ENCODE results near the gene GPBP1L1. TPM values are rescaled to one million over a fixed set of nuclear protein-coding genes. Genes with fewer than 3 reads are reported as not detected.

The GPBP1L1 gene
- total and polyA plus RNA-seq, 9 of the 15 experiments (the other 6 are each of a cell fraction or from before 2014, with no cell fraction given): 86.0 to 216 (median 138) TPM

DNA sequence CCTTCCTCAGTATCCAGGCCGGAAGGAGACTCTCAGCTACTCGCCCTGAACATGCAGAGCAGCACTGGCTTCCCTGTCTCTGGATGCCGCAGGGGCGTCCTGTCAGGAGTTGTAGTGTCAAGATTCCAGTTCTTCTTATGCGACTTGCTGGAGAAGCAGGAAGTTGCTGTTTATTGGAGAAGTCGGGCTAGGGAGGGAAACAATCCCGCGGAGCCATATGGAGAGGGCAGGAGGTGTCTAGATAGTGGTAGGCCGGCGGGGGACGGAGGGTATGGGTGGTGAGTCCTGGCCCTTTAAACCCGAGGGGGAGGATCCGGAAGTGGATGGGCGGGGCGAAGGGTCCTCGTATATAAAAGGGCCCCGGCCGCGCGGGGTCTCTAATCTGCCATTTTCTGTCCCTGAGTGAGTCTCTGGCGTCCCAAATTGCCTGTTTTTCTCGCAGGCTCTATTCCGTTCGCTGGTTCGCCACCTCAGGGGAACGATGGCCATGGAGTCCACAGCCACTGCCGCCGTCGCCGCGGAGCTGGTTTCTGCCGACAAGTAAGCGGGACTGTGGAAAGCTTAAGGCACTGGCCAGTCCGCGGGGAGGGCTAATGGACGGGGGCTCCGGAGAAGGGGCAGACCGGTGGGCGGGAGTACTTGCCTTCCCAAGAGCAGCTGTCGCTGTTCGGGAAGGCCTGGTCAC is 102.5 kb downstream of the GPBP1L1 start, which contains the start of gene NASP (continued):
- TF ChIP-seq SREBF2 (CRISPR knock-in tag; IDR thresholded peaks at IDR 0.05) (no peak), ZNF324 (CRISPR knock-in tag; IDR thresholded peaks at IDR 0.05) (no peak), RBFOX2 (IDR thresholded peaks at IDR 0.05; ENCODE audit: low read depth, low read length) (no peak), RHOXF2B (CRISPR knock-in tag; conservative IDR thresholded peaks at IDR 0.05) (no peak), TAF9B (IDR thresholded peaks at IDR 0.05; ENCODE audit: partially characterized antibody) (peak; percentile 96), POU5F1 (IDR thresholded peaks at IDR 0.05; ENCODE audit: borderline replicate concordance, low read depth, low read length, partially characterized antibody) (no peak), RBM15 (IDR thresholded peaks at IDR 0.05; ENCODE audit: insufficient read depth, low read length) (no peak), CC2D1A (IDR thresholded peaks at IDR 0.05) (peak; percentile 53; the same call in 1 of the 2 replicates), CHD1 (IDR thresholded peaks at IDR 0.05; ENCODE audit: low read length) (peak; percentile 100), OTX1 (CRISPR knock-in tag; IDR thresholded peaks at IDR 0.05) (no peak), CSDE1 (IDR thresholded peaks at IDR 0.05) (peak; percentile 34 to 83; a peak in 2 of 4 replicates), MEF2A (IDR thresholded peaks at IDR 0.05; ENCODE audit: control insufficient read depth, low read depth, low read length) (no peak), ZNF696 (CRISPR knock-in tag; conservative IDR thresholded peaks at IDR 0.05) (no peak), ZNF311 (CRISPR knock-in tag; IDR thresholded peaks at IDR 0.05) (no peak), ZNF785 (CRISPR knock-in tag; IDR thresholded peaks at IDR 0.05) (no peak), EGR1 (conservative IDR thresholded peaks at IDR 0.05) (no peak)
- TF ChIP-seq, protein P1, sequence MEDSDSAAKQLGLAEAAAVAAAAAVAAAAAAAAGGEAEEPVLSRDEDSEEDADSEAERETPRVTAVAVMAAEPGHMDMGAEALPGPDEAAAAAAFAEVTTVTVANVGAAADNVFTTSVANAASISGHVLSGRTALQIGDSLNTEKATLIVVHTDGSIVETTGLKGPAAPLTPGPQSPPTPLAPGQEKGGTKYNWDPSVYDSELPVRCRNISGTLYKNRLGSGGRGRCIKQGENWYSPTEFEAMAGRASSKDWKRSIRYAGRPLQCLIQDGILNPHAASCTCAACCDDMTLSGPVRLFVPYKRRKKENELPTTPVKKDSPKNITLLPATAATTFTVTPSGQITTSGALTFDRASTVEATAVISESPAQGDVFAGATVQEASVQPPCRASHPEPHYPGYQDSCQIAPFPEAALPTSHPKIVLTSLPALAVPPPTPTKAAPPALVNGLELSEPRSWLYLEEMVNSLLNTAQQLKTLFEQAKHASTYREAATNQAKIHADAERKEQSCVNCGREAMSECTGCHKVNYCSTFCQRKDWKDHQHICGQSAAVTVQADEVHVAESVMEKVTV (CRISPR knock-in tag; IDR thresholded peaks at IDR 0.05): no peak
- TF ChIP-seq, protein P2, sequence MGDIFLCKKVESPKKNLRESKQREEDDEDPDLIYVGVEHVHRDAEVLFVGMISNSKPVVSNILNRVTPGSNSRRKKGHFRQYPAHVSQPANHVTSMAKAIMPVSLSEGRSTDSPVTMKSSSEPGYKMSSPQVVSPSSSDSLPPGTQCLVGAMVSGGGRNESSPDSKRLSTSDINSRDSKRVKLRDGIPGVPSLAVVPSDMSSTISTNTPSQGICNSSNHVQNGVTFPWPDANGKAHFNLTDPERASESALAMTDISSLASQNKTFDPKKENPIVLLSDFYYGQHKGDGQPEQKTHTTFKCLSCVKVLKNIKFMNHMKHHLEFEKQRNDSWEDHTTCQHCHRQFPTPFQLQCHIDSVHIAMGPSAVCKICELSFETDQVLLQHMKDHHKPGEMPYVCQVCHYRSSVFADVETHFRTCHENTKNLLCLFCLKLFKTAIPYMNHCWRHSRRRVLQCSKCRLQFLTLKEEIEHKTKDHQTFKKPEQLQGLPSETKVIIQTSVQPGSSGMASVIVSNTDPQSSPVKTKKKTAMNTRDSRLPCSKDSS (IDR thresholded peaks at IDR 0.05; ENCODE audit: low read depth, partially characterized antibody): no peak
- TF ChIP-seq, protein P3, sequence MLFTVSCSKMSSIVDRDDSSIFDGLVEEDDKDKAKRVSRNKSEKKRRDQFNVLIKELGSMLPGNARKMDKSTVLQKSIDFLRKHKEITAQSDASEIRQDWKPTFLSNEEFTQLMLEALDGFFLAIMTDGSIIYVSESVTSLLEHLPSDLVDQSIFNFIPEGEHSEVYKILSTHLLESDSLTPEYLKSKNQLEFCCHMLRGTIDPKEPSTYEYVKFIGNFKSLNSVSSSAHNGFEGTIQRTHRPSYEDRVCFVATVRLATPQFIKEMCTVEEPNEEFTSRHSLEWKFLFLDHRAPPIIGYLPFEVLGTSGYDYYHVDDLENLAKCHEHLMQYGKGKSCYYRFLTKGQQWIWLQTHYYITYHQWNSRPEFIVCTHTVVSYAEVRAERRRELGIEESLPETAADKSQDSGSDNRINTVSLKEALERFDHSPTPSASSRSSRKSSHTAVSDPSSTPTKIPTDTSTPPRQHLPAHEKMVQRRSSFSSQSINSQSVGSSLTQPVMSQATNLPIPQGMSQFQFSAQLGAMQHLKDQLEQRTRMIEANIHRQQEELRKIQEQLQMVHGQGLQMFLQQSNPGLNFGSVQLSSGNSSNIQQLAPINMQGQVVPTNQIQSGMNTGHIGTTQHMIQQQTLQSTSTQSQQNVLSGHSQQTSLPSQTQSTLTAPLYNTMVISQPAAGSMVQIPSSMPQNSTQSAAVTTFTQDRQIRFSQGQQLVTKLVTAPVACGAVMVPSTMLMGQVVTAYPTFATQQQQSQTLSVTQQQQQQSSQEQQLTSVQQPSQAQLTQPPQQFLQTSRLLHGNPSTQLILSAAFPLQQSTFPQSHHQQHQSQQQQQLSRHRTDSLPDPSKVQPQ (CRISPR knock-in tag; IDR thresholded peaks at IDR 0.05; ENCODE audit: borderline replicate concordance): no peak
- TF ChIP-seq, protein P4, sequence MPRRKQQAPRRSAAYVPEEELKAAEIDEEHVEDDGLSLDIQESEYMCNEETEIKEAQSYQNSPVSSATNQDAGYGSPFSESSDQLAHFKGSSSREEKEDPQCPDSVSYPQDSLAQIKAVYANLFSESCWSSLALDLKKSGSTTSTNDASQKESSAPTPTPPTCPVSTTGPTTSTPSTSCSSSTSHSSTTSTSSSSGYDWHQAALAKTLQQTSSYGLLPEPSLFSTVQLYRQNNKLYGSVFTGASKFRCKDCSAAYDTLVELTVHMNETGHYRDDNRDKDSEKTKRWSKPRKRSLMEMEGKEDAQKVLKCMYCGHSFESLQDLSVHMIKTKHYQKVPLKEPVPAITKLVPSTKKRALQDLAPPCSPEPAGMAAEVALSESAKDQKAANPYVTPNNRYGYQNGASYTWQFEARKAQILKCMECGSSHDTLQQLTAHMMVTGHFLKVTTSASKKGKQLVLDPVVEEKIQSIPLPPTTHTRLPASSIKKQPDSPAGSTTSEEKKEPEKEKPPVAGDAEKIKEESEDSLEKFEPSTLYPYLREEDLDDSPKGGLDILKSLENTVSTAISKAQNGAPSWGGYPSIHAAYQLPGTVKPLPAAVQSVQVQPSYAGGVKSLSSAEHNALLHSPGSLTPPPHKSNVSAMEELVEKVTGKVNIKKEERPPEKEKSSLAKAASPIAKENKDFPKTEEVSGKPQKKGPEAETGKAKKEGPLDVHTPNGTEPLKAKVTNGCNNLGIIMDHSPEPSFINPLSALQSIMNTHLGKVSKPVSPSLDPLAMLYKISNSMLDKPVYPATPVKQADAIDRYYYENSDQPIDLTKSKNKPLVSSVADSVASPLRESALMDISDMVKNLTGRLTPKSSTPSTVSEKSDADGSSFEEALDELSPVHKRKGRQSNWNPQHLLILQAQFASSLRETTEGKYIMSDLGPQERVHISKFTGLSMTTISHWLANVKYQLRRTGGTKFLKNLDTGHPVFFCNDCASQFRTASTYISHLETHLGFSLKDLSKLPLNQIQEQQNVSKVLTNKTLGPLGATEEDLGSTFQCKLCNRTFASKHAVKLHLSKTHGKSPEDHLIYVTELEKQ (CRISPR knock-in tag; IDR thresholded peaks at IDR 0.05): no peak

All from K562 (cell line).